ENCODE results near the gene TIGD6.

TIGD6 gene

DNA sequence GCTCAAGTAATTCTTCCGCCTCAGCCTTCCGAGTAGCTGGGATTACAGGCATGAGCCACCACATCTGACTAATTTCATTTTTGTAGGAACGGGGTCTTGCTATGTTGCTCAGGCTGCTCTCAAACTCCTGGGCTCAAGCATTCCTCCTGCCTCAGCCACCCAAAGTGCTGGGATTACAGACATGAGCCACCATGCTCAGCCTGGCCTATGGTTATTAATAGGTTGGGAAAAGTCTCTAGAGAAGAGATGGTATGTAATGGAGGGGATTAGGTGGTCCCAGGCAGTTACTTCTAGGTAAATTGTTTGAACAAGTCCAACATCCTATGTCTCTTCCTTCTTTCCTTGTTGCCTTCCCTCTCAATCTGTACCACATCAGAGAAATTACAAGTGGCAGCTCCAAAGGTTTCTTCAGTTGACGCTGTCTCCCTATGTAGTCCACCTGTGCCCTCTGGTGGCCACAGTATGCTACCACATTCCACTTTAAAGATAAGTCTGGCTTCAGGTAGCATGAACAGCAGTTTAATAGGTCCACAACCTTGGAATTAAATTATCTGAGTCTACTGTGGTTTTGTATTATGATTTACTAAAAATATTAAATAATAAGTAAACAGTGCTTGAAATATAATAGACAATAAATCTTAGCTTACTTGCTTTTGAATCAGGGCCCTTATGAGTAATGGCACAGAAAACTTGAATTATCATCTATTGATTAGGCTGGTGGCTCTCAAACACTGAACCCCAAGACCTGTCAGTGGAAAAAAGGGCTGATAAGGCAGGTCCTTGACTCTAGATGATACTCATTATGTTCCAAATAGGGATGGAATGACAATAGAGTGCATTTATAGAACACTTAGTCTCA lies 9.7 kb downstream of the TIGD6 start:
- no peak overlapping the region for H3K4me3 ChIP-seq
- no peak overlapping the region for H3K27ac ChIP-seq

DNA sequence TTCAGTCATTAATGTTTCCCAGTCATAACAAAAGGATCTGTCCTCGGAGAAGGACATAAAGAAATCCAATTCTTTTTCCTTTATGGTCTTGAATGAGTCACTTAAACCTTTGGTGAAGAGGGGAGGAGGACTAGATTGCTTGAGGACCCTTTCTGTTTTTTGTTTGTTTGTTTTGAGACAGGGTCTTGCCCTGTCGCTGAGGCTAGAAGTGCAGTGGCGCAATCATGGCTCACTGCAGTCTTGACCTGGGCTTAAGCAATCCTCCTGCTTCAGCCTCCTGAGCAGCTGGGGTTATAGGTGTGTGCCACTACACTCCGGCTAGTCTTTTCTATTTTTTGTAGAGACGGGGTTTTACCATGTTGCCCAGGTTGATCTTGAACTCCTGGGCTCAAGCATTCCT lies 12.3 kb downstream of the TIGD6 start:
- Histone ChIP-seq H3K27ac (no peak overlapping the region), H3K4me3 (no peak overlapping the region)

DNA sequence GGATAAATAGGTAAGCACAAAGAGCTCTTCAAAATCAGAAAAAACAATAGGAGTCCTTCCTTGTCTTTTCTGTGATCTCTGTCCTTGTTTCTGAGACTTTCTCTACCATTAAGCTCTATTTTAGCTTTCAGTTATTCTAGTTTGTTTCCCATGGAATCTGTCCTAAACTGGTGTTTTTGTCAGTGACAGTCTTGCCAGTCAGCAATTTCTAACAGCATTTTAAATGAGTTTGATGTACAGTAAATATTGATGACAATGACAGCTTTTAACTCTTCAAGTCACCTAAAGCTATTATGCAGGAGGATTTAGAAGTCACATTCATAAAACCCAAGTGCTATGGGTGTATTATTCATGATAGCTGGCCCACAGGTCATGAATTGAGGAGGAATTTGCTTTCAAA lies 17.9 kb downstream of the TIGD6 start:
- Histone ChIP-seq H3K27ac (no peak overlapping the region), H3K4me3 (no peak overlapping the region)

DNA sequence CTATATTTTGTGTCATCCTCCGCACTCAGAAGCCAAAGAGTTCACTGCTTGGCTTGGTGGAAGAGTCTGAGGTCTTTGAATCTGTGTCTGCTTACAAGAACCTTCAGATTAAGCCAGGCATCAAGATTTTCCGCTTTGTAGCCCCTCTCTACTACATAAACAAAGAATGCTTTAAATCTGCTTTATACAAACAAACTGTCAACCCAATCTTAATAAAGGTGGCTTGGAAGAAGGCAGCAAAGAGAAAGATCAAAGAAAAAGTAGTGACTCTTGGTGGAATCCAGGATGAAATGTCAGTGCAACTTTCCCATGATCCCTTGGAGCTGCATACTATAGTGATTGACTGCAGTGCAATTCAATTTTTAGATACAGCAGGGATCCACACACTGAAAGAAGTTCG lies 19.2 kb downstream of the TIGD6 start:
- Histone ChIP-seq H3K27ac (no peak overlapping the region), H3K4me3 (no peak overlapping the region)

DNA sequence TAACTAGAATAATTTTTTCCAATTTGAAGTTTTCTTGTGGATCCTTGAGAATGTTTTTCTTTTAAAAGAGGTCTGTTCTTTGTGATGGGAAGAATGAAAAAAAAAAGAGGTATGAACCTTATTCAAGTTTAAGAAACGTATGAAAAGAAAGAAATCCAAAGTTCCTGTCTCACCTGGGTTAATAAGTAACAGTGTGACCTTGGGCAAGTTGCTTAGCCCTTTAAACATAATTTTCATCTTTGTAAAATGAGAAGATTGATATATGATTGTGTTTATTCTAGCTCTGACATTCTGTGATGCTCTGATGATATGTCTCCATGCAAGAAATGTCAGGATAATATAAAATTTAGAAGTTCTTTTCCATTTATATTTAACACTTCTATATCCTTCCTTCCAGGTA lies 20.6 kb downstream of the TIGD6 start:
- Histone ChIP-seq H3K4me3 (no peak overlapping the region), H3K27ac (no peak overlapping the region)

DNA sequence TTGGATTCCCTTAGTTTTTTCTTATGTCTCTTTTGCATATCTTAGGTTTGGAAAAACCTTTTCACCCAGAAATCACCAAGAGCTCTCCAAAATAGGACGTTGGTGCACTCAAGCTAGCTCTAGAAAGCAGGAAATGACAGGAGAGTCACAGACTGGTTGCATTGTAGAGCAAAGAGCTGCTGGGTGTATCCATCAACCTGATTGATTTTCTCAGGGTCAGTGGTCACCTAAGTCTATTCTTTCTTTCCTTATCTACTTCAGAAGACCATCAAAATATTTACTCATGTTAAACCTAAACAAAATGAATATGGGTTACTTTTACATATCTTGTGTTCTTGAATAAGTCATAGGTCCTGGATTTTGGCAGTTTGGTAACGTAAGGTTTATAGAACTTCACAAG lies 25.0 kb downstream of the TIGD6 start:
- no peak overlapping the region for H3K27ac ChIP-seq

DNA sequence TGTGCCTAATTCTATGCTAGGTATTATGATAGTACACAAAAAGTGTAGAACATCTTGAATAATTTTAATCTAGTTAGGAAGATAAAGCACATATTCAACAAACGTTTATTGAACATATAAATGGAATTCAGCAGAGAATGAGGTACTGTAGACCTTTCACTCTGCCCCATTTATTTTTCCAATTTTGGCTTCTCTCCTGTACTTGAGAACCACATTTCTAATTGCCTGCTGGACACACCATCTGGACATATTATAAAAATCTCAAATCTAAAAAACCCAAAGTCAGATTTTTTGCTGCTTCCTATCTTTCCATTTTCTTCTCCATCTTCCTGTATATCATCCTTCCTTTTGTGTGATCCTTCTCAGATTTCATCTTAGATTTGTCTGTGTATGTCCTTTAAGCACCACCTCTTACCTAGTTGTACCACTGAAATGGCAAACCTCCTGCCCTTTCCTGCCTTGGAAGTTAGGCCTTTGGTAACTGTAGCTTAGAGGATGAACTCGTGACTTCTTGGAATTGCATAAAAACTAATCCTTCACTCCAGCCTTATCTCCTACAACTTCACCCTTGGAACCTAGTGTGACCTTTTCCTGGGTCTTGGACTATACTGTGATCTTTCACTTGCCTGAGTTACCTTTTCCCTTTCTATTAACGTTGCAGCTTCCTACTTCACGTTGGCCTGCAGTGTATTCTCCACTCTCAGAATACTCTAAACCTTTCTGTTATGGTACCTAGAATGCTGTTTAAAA lies 31.1 kb downstream of the TIGD6 start:
- H3K27ac ChIP-seq = no peak overlapping the region
- no peak overlapping the region for H3K4me3 ChIP-seq

More for the DNA sequence above, 25.0 kb downstream of the TIGD6 start:
- no peak overlapping the region for H3K4me3 ChIP-seq

DNA sequence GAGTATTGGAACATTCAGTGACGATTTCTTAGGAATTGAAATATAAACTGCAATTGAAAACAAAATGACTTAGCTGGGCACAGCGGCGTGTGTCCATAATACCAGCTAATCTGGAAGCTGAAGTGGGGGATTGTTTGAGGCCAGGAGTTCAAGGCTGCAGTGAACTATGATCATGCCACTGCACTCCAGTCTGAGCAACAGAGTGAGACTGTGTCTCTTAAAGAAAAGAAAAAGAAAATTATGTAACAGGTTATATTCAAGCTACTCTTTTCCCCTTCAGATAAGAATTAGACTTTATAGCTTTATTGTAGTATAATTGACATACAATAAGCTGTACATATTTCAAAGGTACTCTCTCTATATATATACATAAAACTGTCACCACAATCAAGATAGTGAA lies 33.5 kb downstream of the TIGD6 start:
- Histone ChIP-seq H3K4me3 (no peak overlapping the region), H3K27ac (no peak overlapping the region)

DNA sequence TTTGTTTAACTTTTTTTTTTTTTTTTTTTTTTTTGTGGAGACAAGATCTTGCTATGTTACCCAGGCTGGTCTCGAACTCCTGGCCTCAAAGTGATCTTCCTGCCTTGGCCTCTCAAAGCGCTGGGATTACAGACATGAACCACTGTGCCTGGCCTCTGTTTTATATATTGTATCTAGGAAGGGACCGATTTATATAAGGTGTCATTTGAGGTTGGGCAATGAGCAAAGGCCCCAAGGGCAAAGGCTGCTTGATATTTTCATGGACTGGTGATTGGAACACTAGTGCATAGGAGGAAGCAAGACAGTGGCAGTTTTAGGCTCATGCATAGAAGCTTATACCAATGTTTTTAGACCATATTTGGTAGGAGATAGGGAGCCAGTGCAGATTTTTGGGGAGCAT lies 36.7 kb downstream of the TIGD6 start:
- Histone ChIP-seq H3K4me3 (no peak overlapping the region), H3K27ac (no peak overlapping the region)

DNA sequence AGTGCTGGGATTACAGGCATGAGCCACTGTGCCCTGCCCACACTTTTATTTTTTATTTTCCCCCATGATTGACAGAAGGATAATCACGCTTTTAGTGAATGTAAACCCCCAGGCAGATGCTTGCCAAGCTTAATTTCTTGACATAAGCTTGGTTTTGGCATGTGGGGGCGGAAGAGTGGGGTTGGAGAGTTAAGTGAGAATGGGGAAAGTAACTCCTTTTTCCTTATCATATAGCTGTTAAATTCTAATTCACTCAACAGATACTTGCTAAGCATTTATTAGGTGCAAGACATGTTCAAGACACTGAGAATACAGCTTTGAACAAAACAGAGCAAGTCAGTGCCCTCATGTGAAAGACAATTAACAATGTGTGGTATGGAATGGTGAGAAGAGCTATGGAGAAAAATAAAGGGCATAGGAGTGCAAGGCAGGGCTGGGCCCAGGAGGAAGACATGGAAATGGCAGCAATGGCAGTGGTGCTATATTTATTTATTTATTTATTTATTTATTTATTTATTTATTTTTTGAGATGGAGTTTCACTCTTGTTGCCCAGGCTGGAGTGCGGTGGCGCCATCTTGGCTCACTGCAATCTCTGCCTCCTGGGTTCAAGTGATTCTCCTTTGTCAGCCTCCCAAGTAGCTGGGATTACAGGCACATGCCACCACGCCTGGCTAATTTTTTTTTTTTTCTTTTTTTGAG lies 37.7 kb downstream of the TIGD6 start:
- no peak overlapping the region for H3K4me3 ChIP-seq
- no peak overlapping the region for H3K27ac ChIP-seq

DNA sequence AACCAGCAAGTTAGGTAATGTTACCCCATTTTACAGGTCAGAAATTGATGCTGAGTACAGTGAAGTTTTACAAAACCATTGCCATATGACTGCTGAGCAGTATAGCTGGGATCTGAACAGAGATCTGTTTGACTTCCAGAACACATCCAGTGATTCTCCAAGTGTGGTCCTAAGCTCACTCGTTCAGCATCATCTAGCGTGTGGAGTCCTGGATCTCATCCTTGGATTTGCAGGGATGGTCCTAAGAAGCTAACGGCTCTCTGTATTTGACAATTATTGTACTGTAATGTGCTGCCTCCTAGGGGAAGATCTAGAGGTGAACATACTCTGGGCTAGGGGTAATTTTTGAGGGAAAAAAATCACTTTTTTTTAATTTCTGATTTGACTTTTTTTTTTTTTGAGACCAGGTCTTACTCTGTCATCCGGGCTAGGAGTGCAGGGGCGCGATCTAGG lies 38.5 kb downstream of the TIGD6 start:
- H3K4me3 ChIP-seq = peak overlapping the region in 1 of 7 experiments; percentile 86
- H3K27ac ChIP-seq = peak overlapping the region in 3 of 21 experiments; percentile 90 to 93 (median 92)

DNA sequence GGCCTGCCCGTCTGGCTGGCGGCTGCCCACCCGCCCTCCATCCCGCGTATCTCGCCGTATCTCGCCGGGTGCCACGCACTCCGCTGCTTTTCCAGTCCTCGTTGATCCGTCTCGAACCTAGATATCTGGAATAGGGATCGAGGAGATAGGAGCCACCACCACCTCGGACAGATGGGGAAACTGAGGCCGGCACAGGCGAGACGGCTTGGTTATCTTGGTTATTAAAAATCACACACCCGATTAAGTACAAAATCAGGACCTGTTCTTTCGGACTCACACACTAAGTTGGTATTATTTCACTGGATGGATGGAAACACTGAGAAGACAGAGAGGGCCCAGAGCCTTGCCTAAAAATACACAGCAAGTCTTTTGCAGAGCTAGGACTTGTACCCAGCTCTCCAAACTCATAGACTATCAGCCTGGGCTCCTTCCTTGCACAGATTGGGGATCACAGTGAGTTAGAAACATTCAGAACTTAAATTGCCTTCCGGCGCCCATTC lies 39.2 kb downstream of the TIGD6 start:
- H3K27ac ChIP-seq = peak overlapping the region in 20 of 21 experiments; percentile 55 to 93 (median 86)
- H3K4me3 ChIP-seq = peak overlapping the region; percentile 70 to 89 (median 80)

DNA sequence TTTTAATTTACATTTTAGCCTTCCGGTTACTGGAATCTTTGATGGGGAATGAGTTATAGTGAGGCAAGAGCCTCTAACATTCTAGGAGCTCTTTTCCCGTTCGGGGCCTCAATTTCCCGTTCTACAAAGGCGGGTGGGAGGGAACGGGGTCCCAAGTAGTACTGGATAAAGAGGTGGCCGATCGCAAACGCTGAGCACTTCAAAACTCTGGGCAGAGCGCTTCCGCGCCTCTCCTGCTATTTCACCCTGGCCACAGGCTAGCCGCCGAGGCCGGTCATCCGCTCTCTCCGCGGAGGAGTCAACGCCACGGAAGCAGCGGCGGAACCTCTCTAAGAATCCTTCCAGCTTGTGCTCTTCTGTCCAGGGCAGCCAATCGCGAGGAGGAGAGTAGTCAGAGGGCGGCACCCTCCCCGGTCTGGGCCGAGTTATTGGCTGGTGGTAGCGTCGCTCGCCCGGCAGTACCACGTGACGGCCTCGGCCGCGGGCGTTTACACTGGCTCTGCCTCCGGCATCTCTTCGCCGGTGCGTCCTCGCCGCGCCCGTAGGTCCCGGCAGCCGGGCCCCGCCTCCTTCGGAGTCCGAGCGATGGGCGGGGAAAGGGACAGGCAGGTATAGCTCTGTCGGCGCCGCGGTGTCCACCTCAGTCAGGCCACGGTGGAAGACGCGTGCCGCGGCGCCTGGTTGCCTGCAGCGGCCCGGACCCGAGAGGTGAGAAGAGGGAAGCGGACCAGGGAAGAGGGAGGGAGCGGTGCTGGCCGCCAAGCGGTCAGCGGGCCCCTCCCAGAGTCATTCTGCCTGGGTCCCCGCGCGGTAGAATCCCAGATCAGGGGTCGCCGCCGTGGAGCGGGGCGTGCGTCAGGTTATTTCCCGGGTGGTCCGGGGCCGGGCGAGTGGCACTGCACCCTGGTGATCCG lies 39.9 kb downstream of the TIGD6 start, which contains the start of gene SLC26A2:
Gene SLC26A2, plus strand, starts transcription at position 487 of the 914 bp plus-strand sequence. CDS start 16,895 bp downstream, outside the sequence.
- H3K4me3 ChIP-seq = peak within 1 kb of the TSS; percentile 70 to 89 (median 80)
- peak within 1 kb of the TSS; percentile 55 to 95 (median 87) for H3K27ac ChIP-seq

DNA sequence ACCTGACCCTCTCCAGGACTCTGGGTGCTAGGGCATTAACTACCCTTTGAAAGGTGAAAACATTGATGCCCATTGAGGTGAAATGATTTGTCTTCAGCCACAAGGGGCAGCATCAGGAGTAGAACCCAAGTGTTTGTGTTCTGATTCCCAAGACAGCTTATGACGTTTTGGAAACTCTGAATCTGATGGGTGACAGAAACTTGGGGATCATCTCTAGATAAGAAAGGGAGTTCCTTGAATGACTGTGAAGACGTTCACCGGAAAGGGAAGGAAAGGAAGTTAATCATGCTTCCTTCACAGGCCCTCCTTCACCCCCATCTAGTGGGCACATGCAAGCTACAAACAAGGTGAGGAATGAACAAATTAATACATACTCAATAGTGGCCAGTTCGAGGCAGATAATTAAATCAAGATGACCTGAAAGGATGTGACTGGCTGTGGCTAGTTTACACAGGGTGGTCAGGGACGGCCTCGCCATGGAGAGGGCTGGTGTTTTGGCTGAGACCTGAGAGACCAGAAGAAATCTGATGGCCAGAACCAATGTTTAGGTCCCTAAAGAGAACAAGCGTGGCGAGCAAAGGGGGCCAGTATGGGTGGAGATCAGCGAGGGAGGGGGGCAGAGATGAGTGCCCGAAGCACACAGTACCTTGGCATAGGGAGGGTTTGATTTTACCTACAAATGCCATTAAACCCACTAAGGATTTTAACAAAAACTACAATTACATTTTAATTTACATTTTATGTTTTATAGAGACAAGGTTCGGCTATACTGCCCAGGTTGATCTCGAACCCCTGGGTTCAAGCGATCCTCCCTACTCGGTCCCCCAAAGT lies 40.8 kb downstream of the TIGD6 start:
- H3K4me3 ChIP-seq = peak overlapping the region; percentile 70 to 89 (median 80)
- H3K27ac ChIP-seq = peak overlapping the region in 20 of 21 experiments; percentile 74 to 95 (median 88)

DNA sequence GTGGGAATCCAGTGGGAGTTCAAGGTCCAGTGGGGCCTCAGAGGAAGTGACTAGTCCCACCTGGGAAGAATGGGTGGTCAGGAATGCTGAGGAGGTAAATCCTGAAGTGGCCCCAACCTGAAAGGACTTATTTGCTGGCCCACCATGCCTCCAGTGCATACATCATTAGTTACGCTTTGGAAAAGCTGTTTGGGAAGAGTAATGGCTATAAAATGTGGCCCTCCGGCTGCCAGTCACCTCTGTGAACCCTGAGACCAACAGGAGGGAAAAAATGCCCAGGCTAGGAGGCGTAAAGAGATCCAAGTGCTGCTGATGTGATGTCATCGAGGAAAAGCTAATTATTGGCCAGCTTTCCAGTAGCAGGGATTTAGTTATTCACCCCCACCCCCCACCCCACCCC lies 42.6 kb downstream of the TIGD6 start:
- Histone ChIP-seq H3K27ac (no peak overlapping the region), H3K4me3 (no peak overlapping the region)

DNA sequence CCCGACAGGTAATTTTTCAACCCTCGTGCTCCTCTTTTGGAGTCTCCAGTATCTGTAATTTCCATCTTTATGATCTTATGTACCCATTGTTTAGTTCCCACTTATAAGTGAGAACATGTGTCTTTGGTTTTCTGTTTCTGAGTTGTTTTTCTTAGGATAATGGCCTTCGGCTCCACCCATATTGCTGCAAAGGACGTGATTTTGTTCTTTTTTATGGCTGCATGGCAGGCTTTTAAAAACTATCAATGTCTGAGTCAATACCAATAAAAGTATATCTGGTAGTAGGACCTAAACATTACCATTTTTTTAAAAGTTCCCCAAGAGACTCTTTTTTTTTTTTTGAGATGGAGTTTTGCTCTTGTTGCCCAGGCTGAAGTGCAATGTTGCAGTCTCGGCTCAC lies 43.8 kb downstream of the TIGD6 start:
- Histone ChIP-seq H3K4me3 (no peak overlapping the region), H3K27ac (no peak overlapping the region)

DNA sequence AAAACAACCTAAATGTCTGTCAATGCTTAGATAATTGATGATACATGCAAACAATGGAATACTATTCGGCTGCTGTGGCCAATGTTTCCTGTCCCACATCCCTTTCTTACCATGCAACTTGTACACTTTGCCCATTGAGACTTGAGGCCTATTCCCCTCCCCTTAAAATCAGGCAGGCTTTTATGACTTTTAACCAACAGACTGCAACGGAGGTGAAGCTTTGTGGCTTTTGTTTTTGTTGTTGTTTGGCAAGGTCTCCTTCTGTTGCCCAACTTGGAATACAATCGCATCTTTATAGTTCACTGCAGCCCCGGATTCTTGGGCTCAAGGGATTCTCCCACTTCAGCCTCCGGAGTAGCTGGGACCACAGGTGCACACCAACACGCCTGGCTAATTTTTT lies 45.7 kb downstream of the TIGD6 start:
- H3K27ac ChIP-seq = no peak overlapping the region

More for the DNA sequence above, 45.7 kb downstream of the TIGD6 start:
- no peak overlapping the region for H3K4me3 ChIP-seq
